ENCODE results near the gene USP43. TPM values are rescaled to one million over a fixed set of nuclear protein-coding genes. Genes with fewer than 3 reads are reported as not detected.

The USP43 gene, protein sequence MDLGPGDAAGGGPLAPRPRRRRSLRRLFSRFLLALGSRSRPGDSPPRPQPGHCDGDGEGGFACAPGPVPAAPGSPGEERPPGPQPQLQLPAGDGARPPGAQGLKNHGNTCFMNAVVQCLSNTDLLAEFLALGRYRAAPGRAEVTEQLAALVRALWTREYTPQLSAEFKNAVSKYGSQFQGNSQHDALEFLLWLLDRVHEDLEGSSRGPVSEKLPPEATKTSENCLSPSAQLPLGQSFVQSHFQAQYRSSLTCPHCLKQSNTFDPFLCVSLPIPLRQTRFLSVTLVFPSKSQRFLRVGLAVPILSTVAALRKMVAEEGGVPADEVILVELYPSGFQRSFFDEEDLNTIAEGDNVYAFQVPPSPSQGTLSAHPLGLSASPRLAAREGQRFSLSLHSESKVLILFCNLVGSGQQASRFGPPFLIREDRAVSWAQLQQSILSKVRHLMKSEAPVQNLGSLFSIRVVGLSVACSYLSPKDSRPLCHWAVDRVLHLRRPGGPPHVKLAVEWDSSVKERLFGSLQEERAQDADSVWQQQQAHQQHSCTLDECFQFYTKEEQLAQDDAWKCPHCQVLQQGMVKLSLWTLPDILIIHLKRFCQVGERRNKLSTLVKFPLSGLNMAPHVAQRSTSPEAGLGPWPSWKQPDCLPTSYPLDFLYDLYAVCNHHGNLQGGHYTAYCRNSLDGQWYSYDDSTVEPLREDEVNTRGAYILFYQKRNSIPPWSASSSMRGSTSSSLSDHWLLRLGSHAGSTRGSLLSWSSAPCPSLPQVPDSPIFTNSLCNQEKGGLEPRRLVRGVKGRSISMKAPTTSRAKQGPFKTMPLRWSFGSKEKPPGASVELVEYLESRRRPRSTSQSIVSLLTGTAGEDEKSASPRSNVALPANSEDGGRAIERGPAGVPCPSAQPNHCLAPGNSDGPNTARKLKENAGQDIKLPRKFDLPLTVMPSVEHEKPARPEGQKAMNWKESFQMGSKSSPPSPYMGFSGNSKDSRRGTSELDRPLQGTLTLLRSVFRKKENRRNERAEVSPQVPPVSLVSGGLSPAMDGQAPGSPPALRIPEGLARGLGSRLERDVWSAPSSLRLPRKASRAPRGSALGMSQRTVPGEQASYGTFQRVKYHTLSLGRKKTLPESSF
- 4.6 and 8.4 TPM in 2 replicates for total RNA-seq

DNA sequence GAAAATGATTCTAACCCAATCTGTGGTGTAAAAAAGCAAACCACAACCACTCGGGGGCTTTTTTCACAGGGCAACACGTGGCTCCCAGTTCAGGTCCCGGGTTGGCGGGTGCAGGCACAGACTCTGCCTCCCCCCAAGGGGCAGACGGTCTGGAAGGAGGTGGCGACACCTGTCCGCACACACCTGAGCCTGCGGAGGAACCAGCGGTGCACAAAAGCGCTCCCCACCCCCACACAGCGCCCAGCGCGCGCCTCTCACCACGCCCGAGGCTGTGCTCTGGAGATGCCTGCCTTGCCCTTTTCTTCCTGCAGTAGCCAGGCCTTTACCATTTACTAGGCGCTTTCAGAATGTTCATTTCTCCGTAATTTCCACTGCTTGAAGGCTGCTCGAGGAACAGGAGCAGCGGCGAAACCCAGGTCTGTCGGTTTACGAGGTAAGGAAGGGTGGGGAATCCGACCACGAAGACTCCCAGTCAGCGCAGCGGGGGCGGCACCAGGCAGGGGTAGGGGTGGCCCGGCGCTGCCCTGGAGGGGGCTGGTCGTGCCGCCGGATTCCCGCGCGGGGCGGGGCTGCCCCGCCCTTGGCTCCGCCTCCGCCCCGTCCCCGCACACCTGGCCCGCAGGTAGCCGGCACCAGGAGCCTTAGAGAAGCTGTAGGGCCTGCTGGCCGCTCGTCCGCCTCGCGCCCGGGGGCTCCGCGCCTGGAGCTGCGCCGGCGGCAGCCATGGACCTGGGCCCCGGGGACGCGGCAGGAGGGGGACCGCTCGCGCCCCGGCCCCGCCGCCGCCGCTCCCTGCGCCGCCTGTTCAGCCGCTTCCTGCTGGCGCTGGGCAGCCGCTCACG, at the start of gene USP43:
Gene USP43, plus strand, starts transcription at position 608 of the 842 bp plus-strand sequence. Its CDS starts 116 bp downstream, at position 724.

Other genes starting within 250 kb of the USP43 start
- 43.2 and 47.4 TPM in 2 replicates for gene STX8, start 69.7 kb upstream of the USP43 start, total RNA-seq
- gene CFAP52, start 68.9 kb upstream of the USP43 start, total RNA-seq: not detected in 2 replicates
- not detected in 2 replicates for gene DHRS7C, start 146.1 kb downstream of the USP43 start, total RNA-seq
- not detected in 2 replicates for gene GSG1L2, start 176.6 kb downstream of the USP43 start, total RNA-seq
- gene GLP2R, start 180.4 kb downstream of the USP43 start, total RNA-seq: 0.51 TPM in 1 of 2 replicates, not detected in the other